HCT116 (cell line): ENCODE measurements around the gene MRGPRX4. TPM values are rescaled to one million over a fixed set of nuclear protein-coding genes. Genes with fewer than 3 reads are reported as not detected.

Source experiments
- ATAC-seq: fragments of 200-7000 bp; cut with Tn5 transposase; 2 replicates; pipeline ENCODE4 v1.9.1; 2020; ENCODE audit warnings: mild to moderate bottlenecking, moderate library complexity
- BruUV-seq: library from RNA; stranded (reverse); fragments of 400-500 nt; replicated peaks from 2 replicates; lab custom pipeline; 2021; lab: Mats Ljungman, UMichigan
- CTCF ChIA-PET: fragments of 300-600 bp; sonication (Branson Sonifier 250); formaldehyde crosslinking; loops from one replicate; lab custom pipeline; 2021; ENCODE audit warnings: antibody characterized with exemption; lab: Charles Lee
- POLR2A ChIA-PET: fragments of 300-600, 350-600 bp; sonication (Branson Sonifier 250); formaldehyde crosslinking; loops from one replicate; lab custom pipeline; 2021; ENCODE audit warnings: antibody characterized with exemption; lab: Charles Lee
- RAD21 ChIA-PET, 2 experiments: fragments of 300-600 bp; sonication (Branson Sonifier 250); formaldehyde crosslinking; loops; one replicate each; lab custom pipeline; 2023; ENCODE audit warnings: low total read pairs in 2 of 2; ENCODE audit not compliant: uncharacterized antibody in 2 of 2, unreplicated experiment in 2 of 2, low non-redundant PET in 1 of 2; lab: Charles Lee
- DNase-seq: peaks from one replicate; pipeline ENCODE4 v3.0.0-alpha.2; 2010; ENCODE audit warnings: low read depth, low spot score
- H2AFZ ChIP-seq: fragments of 200-600 bp; shearing (Covaris generic), sonication (generic); 2 replicates; pipeline ENCODE4 v1.6.1; 2017; ENCODE audit warnings: low read depth, mixed run types, mixed read lengths, antibody characterized with exemption, low read length; ENCODE audit not compliant: poor library complexity, severe bottlenecking
- H3K27ac ChIP-seq: 2 replicates; pipeline ENCODE4 v1.5.1; 2012; ENCODE audit warnings: low read depth, low read length
- H3K27me3 ChIP-seq: fragments of 200-600 bp; sonication (generic); 2 replicates; pipeline ENCODE4 v1.6.1; 2016; ENCODE audit warnings: mixed run types, low read length, mixed read lengths; ENCODE audit not compliant: insufficient read depth
- H3K36me3 ChIP-seq, 2 experiments: fragments of 200-500 bp in 1 of 2; fragments of 200-600 bp in 1 of 2; sonication (Bioruptor generic) in 1 of 2; sonication (generic) in 1 of 2; 2 replicates each; pipeline versions ENCODE4 v1.5.1 to v1.6.1; 2014 to 2016; ENCODE audit warnings: low read length in 2 of 2, inconsistent platforms in 1 of 2, mixed read lengths in 1 of 2, mixed run types in 1 of 2; ENCODE audit not compliant: insufficient read depth in 2 of 2, control insufficient read depth in 1 of 2
- H3K4me1 ChIP-seq, 2 experiments: fragments of 200-600 bp in 1 of 2; sonication (generic) in 1 of 2; 2 replicates each; pipeline versions ENCODE4 v1.5.1 to v1.6.1; 2012 to 2017; ENCODE audit warnings: low read length in 2 of 2, inconsistent platforms in 1 of 2, mild to moderate bottlenecking in 1 of 2, mixed read lengths in 1 of 2, mixed run types in 1 of 2, moderate library complexity in 1 of 2; ENCODE audit not compliant: insufficient read depth in 2 of 2, control insufficient read depth in 1 of 2
- H3K4me2 ChIP-seq: fragments of 200-600 bp; sonication (generic); 2 replicates; pipeline ENCODE4 v1.6.1; 2017; ENCODE audit warnings: mixed run types, low read length, mixed read lengths
- H3K4me3 ChIP-seq, 2 experiments: fragments of 200-600 bp in 1 of 2; sonication (generic) in 1 of 2; replicated peaks in 1 of 2; 2 replicates each; pipeline ENCODE4 v1.5.1; 2011 to 2016; ENCODE audit warnings: low read length in 2 of 2, control low read depth in 1 of 2, low read depth in 1 of 2, mild to moderate bottlenecking in 1 of 2, mixed read lengths in 1 of 2, mixed run types in 1 of 2
- H3K79me2 ChIP-seq: fragments of 200-600 bp; sonication (generic); 2 replicates; pipeline ENCODE4 v1.6.1; 2017; ENCODE audit warnings: mild to moderate bottlenecking, mixed run types, low read length, moderate library complexity, mixed read lengths; ENCODE audit not compliant: insufficient read depth
- H3K9ac ChIP-seq: fragments of 200-600 bp; sonication (generic); 2 replicates; pipeline ENCODE4 v1.6.1; 2016; ENCODE audit warnings: low read length, mixed read lengths
- H3K9me2 ChIP-seq: fragments of 200-600 bp; sonication (generic), shearing (Covaris generic); 2 replicates; pipeline ENCODE4 v1.6.1; 2017; ENCODE audit warnings: mixed run types, mild to moderate bottlenecking, moderate library complexity; ENCODE audit not compliant: insufficient read depth
- H3K9me3 ChIP-seq, 2 experiments: fragments of 200-500 bp in 1 of 2; fragments of 200-600 bp in 1 of 2; sonication (Bioruptor generic) in 1 of 2; sonication (generic) in 1 of 2; 2 replicates each; pipeline ENCODE4 v1.6.1; 2014 to 2017; ENCODE audit warnings: low read length in 2 of 2, mixed read lengths in 2 of 2, inconsistent platforms in 1 of 2, low read depth in 1 of 2, mild to moderate bottlenecking in 1 of 2, mixed run types in 1 of 2, moderate library complexity in 1 of 2; ENCODE audit not compliant: control insufficient read depth in 1 of 2, insufficient read depth in 1 of 2
- H4K20me1 ChIP-seq: fragments of 200-600 bp; sonication (generic), shearing (Covaris generic); 2 replicates; pipeline ENCODE4 v1.6.1; 2017; ENCODE audit warnings: mixed run types, mild to moderate bottlenecking, moderate library complexity; ENCODE audit not compliant: insufficient read depth
- CBX3 ChIP-seq: IDR thresholded peaks from 2 replicates; pipeline ENCODE4 v1.6.1; 2012; ENCODE audit warnings: low read depth
- CEBPB ChIP-seq: IDR thresholded peaks from 2 replicates; pipeline ENCODE4 v1.6.1; 2012; ENCODE audit warnings: low read depth
- EGR1 ChIP-seq: IDR thresholded peaks from 2 replicates; pipeline ENCODE4 v1.6.1; 2012; ENCODE audit warnings: low read depth
- FOSL1 ChIP-seq: IDR thresholded peaks from 2 replicates; pipeline ENCODE4 v1.6.1; 2012; ENCODE audit warnings: low read depth
- SIN3A ChIP-seq: IDR thresholded peaks from 2 replicates; pipeline ENCODE4 v1.6.1; 2012; ENCODE audit warnings: low read depth
- ZFX ChIP-seq: fragments of 450-650 bp; IDR thresholded peaks from 2 replicates; pipeline ENCODE4 v1.6.1; 2017
- intact Hi-C: fragments of 100-400 bp; cut with micrococcal nuclease; formaldehyde crosslinking; loops from 2 replicates; pipeline ENCODE4 v1.10.0; 2022
- total RNA-seq: library from RNA; stranded (reverse); gene quantifications from one replicate; pipeline ENCODE4 v1.2.1, GENCODE V29; 2021; ENCODE audit not compliant: unreplicated experiment
- TF ChIP-seq, protein P1 (sequence below), 3 experiments: fragments of 200-600 bp in 1 of 3; sonication (generic) in 1 of 3; IDR thresholded peaks in 2 of 3; conservative IDR thresholded peaks in 1 of 3; 2 replicates each; pipeline ENCODE4 v1.5.1; 2012 to 2017; ENCODE audit warnings: low read depth in 2 of 3, low read length in 2 of 3, antibody characterized with exemption in 1 of 3, borderline replicate concordance in 1 of 3, control low read depth in 1 of 3, mild to moderate bottlenecking in 1 of 3, mixed read lengths in 1 of 3, mixed run types in 1 of 3, moderate library complexity in 1 of 3; ENCODE audit not compliant: insufficient read depth in 1 of 3
- TF ChIP-seq, protein P2 (sequence below): IDR thresholded peaks from 2 replicates; pipeline ENCODE4 v1.6.1; 2012

Gene MRGPRX4
- total RNA-seq, 1 experiment from 2014 or later = not detected

DNA sequence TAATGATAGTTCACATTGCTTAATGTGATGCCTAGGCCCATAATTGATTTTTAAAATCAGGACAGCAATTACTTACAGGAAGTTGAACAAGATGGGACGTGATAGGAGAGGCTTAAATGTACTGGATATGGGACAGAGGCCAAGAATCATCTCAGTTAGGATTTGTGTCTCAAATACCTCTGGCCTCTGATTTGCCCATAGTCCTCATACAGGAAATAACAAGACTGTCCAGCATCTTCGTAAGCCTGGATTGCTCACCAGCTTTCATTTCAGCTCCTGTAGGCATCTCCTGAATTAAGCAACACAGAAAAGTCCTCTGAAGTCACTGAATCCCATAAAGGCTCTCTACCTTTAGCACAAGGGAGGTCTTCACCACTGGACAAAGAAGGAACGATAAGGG is 40.3 kb upstream of the MRGPRX4 start, which contains the start of gene MRGPRX3 (continued):
- TF ChIP-seq, protein P1, sequence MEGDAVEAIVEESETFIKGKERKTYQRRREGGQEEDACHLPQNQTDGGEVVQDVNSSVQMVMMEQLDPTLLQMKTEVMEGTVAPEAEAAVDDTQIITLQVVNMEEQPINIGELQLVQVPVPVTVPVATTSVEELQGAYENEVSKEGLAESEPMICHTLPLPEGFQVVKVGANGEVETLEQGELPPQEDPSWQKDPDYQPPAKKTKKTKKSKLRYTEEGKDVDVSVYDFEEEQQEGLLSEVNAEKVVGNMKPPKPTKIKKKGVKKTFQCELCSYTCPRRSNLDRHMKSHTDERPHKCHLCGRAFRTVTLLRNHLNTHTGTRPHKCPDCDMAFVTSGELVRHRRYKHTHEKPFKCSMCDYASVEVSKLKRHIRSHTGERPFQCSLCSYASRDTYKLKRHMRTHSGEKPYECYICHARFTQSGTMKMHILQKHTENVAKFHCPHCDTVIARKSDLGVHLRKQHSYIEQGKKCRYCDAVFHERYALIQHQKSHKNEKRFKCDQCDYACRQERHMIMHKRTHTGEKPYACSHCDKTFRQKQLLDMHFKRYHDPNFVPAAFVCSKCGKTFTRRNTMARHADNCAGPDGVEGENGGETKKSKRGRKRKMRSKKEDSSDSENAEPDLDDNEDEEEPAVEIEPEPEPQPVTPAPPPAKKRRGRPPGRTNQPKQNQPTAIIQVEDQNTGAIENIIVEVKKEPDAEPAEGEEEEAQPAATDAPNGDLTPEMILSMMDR (IDR thresholded peaks at IDR 0.05 in 2 of 3, conservative IDR thresholded peaks at IDR 0.05 in 1 of 3; ENCODE audit: borderline replicate concordance in 1 of 3, insufficient read depth in 1 of 3, low read depth in 2 of 3, low read length in 2 of 3) = no peak
- no peak for TF ChIP-seq FOSL1

DNA sequence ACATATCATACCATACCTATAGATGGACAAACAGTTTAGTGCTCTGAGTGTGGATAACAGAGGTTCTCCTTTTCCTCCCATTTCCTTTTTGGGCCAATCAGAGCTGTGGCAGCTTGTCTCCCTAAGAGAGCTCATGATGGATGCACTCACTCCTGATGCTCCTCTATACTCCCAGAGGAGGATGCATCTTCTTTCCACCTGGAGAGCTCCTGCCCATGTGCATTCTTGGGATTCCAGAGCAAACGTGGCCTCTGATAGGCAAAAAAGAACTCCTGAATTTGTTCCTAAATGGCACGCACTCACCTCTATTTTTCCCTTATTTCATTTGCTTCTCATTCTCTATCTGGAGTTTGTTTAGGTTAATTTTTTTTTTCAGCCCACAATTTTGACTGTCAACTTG is 37.3 kb upstream of the MRGPRX4 start:
- H3K9ac ChIP-seq = no peak overlapping the region
- no peaks in the 10 kb centered on the region for H3K36me3 ChIP-seq
- no peak overlapping the region for H3K27ac ChIP-seq
- intact Hi-C loops = no loop called here
- BruUV-seq = no TSS peak
- TF ChIP-seq ZFX (no peak), SIN3A (no peak), CEBPB (no peak), CBX3 (no peak), EGR1 (no peak)
- TF ChIP-seq, protein P2, sequence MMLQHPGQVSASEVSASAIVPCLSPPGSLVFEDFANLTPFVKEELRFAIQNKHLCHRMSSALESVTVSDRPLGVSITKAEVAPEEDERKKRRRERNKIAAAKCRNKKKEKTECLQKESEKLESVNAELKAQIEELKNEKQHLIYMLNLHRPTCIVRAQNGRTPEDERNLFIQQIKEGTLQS = no peak
- TF ChIP-seq, protein P1 (IDR thresholded peaks at IDR 0.05 in 2 of 3, conservative IDR thresholded peaks at IDR 0.05 in 1 of 3; ENCODE audit: borderline replicate concordance in 1 of 3, insufficient read depth in 1 of 3, low read depth in 2 of 3, low read length in 2 of 3) = no peak
- TF ChIP-seq, all 23 proteins: peak for 0
- H3K9me2 ChIP-seq = no peaks in the 10 kb centered on the region
- H3K4me2 ChIP-seq = no peak overlapping the region
- DNase-seq (no peak), ATAC-seq (no peak)
- H3K4me3 ChIP-seq = no peak overlapping the region
- H3K9me3 ChIP-seq = no peaks in the 10 kb centered on the region
- H4K20me1 ChIP-seq = no peaks in the 10 kb centered on the region
- RAD21 ChIA-PET = no interaction called here
- CTCF ChIA-PET = no interaction called here
- no peaks in the 10 kb centered on the region for H3K79me2 ChIP-seq
- peaks cover 23% of the 10 kb centered on the region for H3K27me3 ChIP-seq
- POLR2A ChIA-PET = no interaction called here
- no peak overlapping the region for H2AFZ ChIP-seq
- no peaks in the 10 kb centered on the region for H3K4me1 ChIP-seq
